NK-92 (cell line): Measurements from ENCODE around the gene AKAP5.

Source experiments
- DNase-seq: peaks from one replicate; lab custom pipeline; 2025; ENCODE audit not compliant: unreplicated experiment; lab: John Stamatoyannopoulos, UW

The AKAP5 gene

GRCh38 chr14:64465191-64465822 is at the start of gene AKAP5:
TSS of gene AKAP5 (plus strand) at chr14:64465499. CDS start at chr14:64468395, 2,896 bp downstream.
- no peak for DNase-seq

- DNase-seq: no peak
Measured at GRCh38 chr14:64416348-64416932, 48.9 kb upstream of the AKAP5 start.

- no peak for DNase-seq
Measured at GRCh38 chr14:64417055-64417770, 48.1 kb upstream of the AKAP5 start.

- no peak for DNase-seq
Measured at GRCh38 chr14:64417771-64418125, 47.6 kb upstream of the AKAP5 start.

GRCh38 chr14:64419003-64419402 is 46.3 kb upstream of the AKAP5 start:
- no peak for DNase-seq

GRCh38 chr14:64421166-64421565 is 44.1 kb upstream of the AKAP5 start:
- DNase-seq: no peak

GRCh38 chr14:64422005-64422404 is 43.3 kb upstream of the AKAP5 start:
- no peak for DNase-seq

- DNase-seq: no peak
Measured at GRCh38 chr14:64422756-64423155, 42.5 kb upstream of the AKAP5 start.

GRCh38 chr14:64423987-64424386 is 41.3 kb upstream of the AKAP5 start:
- no peak for DNase-seq

GRCh38 chr14:64434528-64434927 is 30.8 kb upstream of the AKAP5 start:
- DNase-seq: no peak

- DNase-seq: no peak
Measured at GRCh38 chr14:64438181-64438841, 27.0 kb upstream of the AKAP5 start.

- DNase-seq: no peak
Measured at GRCh38 chr14:64439141-64439540, 26.2 kb upstream of the AKAP5 start.

GRCh38 chr14:64440494-64440893 is 24.8 kb upstream of the AKAP5 start:
- no peak for DNase-seq

GRCh38 chr14:64442300-64442988 is 22.9 kb upstream of the AKAP5 start:
- no peak for DNase-seq

- DNase-seq: no peak
Measured at GRCh38 chr14:64444140-64444539, 21.2 kb upstream of the AKAP5 start.

GRCh38 chr14:64444984-64445845 is 20.1 kb upstream of the AKAP5 start:
- no peak for DNase-seq

GRCh38 chr14:64447876-64448670 is 17.2 kb upstream of the AKAP5 start:
- DNase-seq: no peak

- DNase-seq: no peak
Measured at GRCh38 chr14:64450255-64450654, 15.0 kb upstream of the AKAP5 start.

- DNase-seq: no peak
Measured at GRCh38 chr14:64454671-64455070, 10.6 kb upstream of the AKAP5 start.
